ENCODE measurements around the gene ZBTB9. TPM values are rescaled to one million over a fixed set of nuclear protein-coding genes. Genes with fewer than 3 reads are reported as not detected.
A peak's percentile ranks its signal among the peaks of the same experiment; 100 is the strongest.

ZBTB9 gene
- total and polyA plus RNA-seq, 8 donors = 0.45 to 7.8 (median 2.6) TPM; not detected in 1

- Histone ChIP-seq H3K27me3 (no peaks in the 10 kb centered on the region), H3K4me1 (peaks cover 38 to 73% (median 62%) of the 10 kb centered on the region in 4 donors), H3K36me3 (no peaks in the 10 kb centered on the region), H3K27ac (peak overlapping the region; percentile 70 to 95 (median 93)), H3K9me3 (no peaks in the 10 kb centered on the region), H3K4me3 (peak overlapping the region; percentile 56 to 63 (median 60))
- peak in 1 of 2 donors; percentile 55 for DNase-seq
- intact Hi-C loops (cut with DNase I; ENCODE audit: low total_unique reads) = no loop called here
- WGBS, 5 donors = 4 to 8% (median 6%) methylated on average over 12 of the region's 12 CpGs
- TF ChIP-seq CTCF (IDR thresholded peaks at IDR 0.05) = no peak
- no peak for TF ChIP-seq POLR2AphosphoS5 (IDR thresholded peaks at IDR 0.05)
- TF ChIP-seq EP300 (IDR thresholded peaks at IDR 0.05) = no peak
- no peak for TF ChIP-seq POLR2A (IDR thresholded peaks at IDR 0.05)
These were observed 27.5 kb upstream of the ZBTB9 start for GRCh38 chr6:33426590-33427511.

- intact Hi-C loops (cut with DNase I; ENCODE audit: low total_unique reads) = no loop called here
- H3K4me3 ChIP-seq = peak overlapping the region; percentile 55 to 63 (median 60)
- peaks cover 38 to 80% (median 66%) of the 10 kb centered on the region in 4 donors for H3K4me1 ChIP-seq
- H3K27me3 ChIP-seq = no peaks in the 10 kb centered on the region
- H3K9me3 ChIP-seq = no peaks in the 10 kb centered on the region
- DNase-seq = peak; percentile 67 to 86
- peaks cover 0 to 3% (median 0%) of the 10 kb centered on the region in 4 donors for H3K36me3 ChIP-seq
- 0 to 1% (median 0%) methylated on average over 1 to 78 of the region's 79 CpGs for WGBS, 5 donors
- peak overlapping the region; percentile 70 to 95 (median 93) for H3K27ac ChIP-seq
- TF ChIP-seq EP300 (IDR thresholded peaks at IDR 0.05) (no peak), POLR2A (IDR thresholded peaks at IDR 0.05) (no peak), CTCF (IDR thresholded peaks at IDR 0.05) (no peak), POLR2AphosphoS5 (IDR thresholded peaks at IDR 0.05) (no peak)
These were observed 26.7 kb upstream of the ZBTB9 start for GRCh38 chr6:33427585-33428223.

- Histone ChIP-seq H3K9me3 (no peaks in the 10 kb centered on the region), H3K36me3 (peaks cover 0 to 6% (median 0%) of the 10 kb centered on the region in 4 donors), H3K4me3 (peak overlapping the region; percentile 55 to 63 (median 60)), H3K4me1 (peaks cover 38 to 87% (median 69%) of the 10 kb centered on the region in 4 donors), H3K27me3 (no peaks in the 10 kb centered on the region), H3K27ac (peak overlapping the region; percentile 51 to 95 (median 69))
- peak in 1 of 2 donors; percentile 70 for DNase-seq
- intact Hi-C loops (cut with DNase I; ENCODE audit: low total_unique reads) = no loop called here
- 5 to 8% (median 7%) methylated on average over 8 to 33 of the region's 33 CpGs for WGBS, 5 donors
- TF ChIP-seq EP300 (IDR thresholded peaks at IDR 0.05) (no peak), POLR2A (IDR thresholded peaks at IDR 0.05) (no peak), CTCF (IDR thresholded peaks at IDR 0.05) (peak in 4 of 7 experiments; percentile 11 to 46 (median 24))
These were observed 26.0 kb upstream of the ZBTB9 start for GRCh38 chr6:33428224-33428965.
